Activated T-cell treated with anti-CD3 and anti-CD28 coated beads, Interleukin-2, amount 50 U/mL, for 4 hours (primary cell): ENCODE data around the gene COL6A3. TPM values are rescaled to one million over a fixed set of nuclear protein-coding genes. Genes with fewer than 3 reads are reported as not detected.

ENCODE experiments used
- ATAC-seq, 2 donors: fragments of 200-7000 bp; cut with Tn5 transposase; one replicate each; pipeline ENCODE4 v1.10.0; 2021
- DNase-seq: peaks from one replicate; pipeline ENCODE4 v3.0.0-alpha.2; 2020
- H3K27me3 Mint-ChIP-seq: one replicate; pipeline ENCODE4 v1.8.0; 2021; ENCODE audit warnings: low read depth, mixed read lengths
- H3K36me3 Mint-ChIP-seq: one replicate; pipeline ENCODE4 v1.8.0; 2022; ENCODE audit warnings: mixed read lengths; ENCODE audit not compliant: insufficient read depth
- H3K4me1 Mint-ChIP-seq: one replicate; pipeline ENCODE4 v1.8.0; 2021; ENCODE audit warnings: low read depth, mixed read lengths
- H3K4me3 Mint-ChIP-seq: one replicate; pipeline ENCODE4 v1.8.0; 2021; ENCODE audit warnings: mild to moderate bottlenecking, moderate library complexity, mixed read lengths
- H3K9me3 Mint-ChIP-seq: one replicate; pipeline ENCODE4 v1.8.0; 2021; ENCODE audit warnings: mixed read lengths
- total RNA-seq, 3 donors: library from RNA; stranded (reverse); gene quantifications; one replicate each; pipeline ENCODE4 v1.2.1, GENCODE V29; 2021

Gene COL6A3
- total RNA-seq, 3 donors from 2014 or later, result 19.2 to 33.2 (median 19.4) TPM

GRCh38 chr2:237449193-237449881 lies 35.4 kb upstream of the COL6A3 start:
- Mint-ChIP-seq H3K4me3 (no peak overlapping the region), H3K36me3 (no peaks in the 10 kb centered on the region), H3K9me3 (no peaks in the 10 kb centered on the region), H3K4me1 (peaks cover 15% of the 10 kb centered on the region), H3K27me3 (no peaks in the 10 kb centered on the region)
- DNase-seq, result no peak
- ATAC-seq, result no peak

- ATAC-seq (no peak), DNase-seq (no peak)
- no peaks in the 10 kb centered on the region for H3K27me3 Mint-ChIP-seq
- no peaks in the 10 kb centered on the region for H3K9me3 Mint-ChIP-seq
- H3K4me3 Mint-ChIP-seq, result no peak overlapping the region
- H3K4me1 Mint-ChIP-seq, result peaks cover 17% of the 10 kb centered on the region
- H3K36me3 Mint-ChIP-seq, result no peaks in the 10 kb centered on the region
Observed at GRCh38 chr2:237448626-237449025, 34.7 kb upstream of the COL6A3 start.

- ATAC-seq (no peak), DNase-seq (no peak)
- Mint-ChIP-seq H3K36me3 (no peaks in the 10 kb centered on the region), H3K4me1 (peaks cover 17% of the 10 kb centered on the region), H3K27me3 (no peaks in the 10 kb centered on the region), H3K9me3 (no peaks in the 10 kb centered on the region), H3K4me3 (no peak overlapping the region)
Observed at GRCh38 chr2:237448171-237448570, 34.2 kb upstream of the COL6A3 start.

GRCh38 chr2:237447496-237447895 lies 33.5 kb upstream of the COL6A3 start:
- DNase-seq (no peak), ATAC-seq (no peak)
- no peaks in the 10 kb centered on the region for H3K36me3 Mint-ChIP-seq
- no peaks in the 10 kb centered on the region for H3K27me3 Mint-ChIP-seq
- H3K4me3 Mint-ChIP-seq, result no peak overlapping the region
- H3K9me3 Mint-ChIP-seq, result no peaks in the 10 kb centered on the region
- peaks cover 21% of the 10 kb centered on the region for H3K4me1 Mint-ChIP-seq

- Mint-ChIP-seq H3K9me3 (no peaks in the 10 kb centered on the region), H3K36me3 (no peaks in the 10 kb centered on the region), H3K27me3 (no peaks in the 10 kb centered on the region), H3K4me3 (no peak overlapping the region), H3K4me1 (peaks cover 33% of the 10 kb centered on the region)
- no peak for DNase-seq
- no peak for ATAC-seq
Observed at GRCh38 chr2:237446338-237446665, 32.3 kb upstream of the COL6A3 start.

- ATAC-seq, result no peak
- no peaks in the 10 kb centered on the region for H3K36me3 Mint-ChIP-seq
- no peaks in the 10 kb centered on the region for H3K9me3 Mint-ChIP-seq
- H3K4me3 Mint-ChIP-seq, result no peak overlapping the region
- no peaks in the 10 kb centered on the region for H3K27me3 Mint-ChIP-seq
- DNase-seq, result no peak
- peaks cover 38% of the 10 kb centered on the region for H3K4me1 Mint-ChIP-seq
Observed at GRCh38 chr2:237445611-237446337, 31.8 kb upstream of the COL6A3 start.

GRCh38 chr2:237444071-237444470 lies 30.1 kb upstream of the COL6A3 start:
- DNase-seq, result no peak
- H3K4me1 Mint-ChIP-seq, result peaks cover 43% of the 10 kb centered on the region
- H3K27me3 Mint-ChIP-seq, result no peaks in the 10 kb centered on the region
- no peaks in the 10 kb centered on the region for H3K36me3 Mint-ChIP-seq
- H3K4me3 Mint-ChIP-seq, result no peak overlapping the region
- ATAC-seq, result no peak
- H3K9me3 Mint-ChIP-seq, result no peaks in the 10 kb centered on the region

- DNase-seq, result peak; percentile 27
- Mint-ChIP-seq H3K4me1 (peaks cover 62% of the 10 kb centered on the region), H3K9me3 (no peaks in the 10 kb centered on the region), H3K27me3 (no peaks in the 10 kb centered on the region), H3K36me3 (no peaks in the 10 kb centered on the region), H3K4me3 (peak overlapping the region; percentile 50)
- ATAC-seq, result peak; percentile 80 to 84
Observed at GRCh38 chr2:237441605-237442274, 27.8 kb upstream of the COL6A3 start.

- Mint-ChIP-seq H3K9me3 (no peaks in the 10 kb centered on the region), H3K27me3 (no peaks in the 10 kb centered on the region), H3K4me1 (peaks cover 70% of the 10 kb centered on the region), H3K36me3 (no peaks in the 10 kb centered on the region), H3K4me3 (peak overlapping the region; percentile 50)
- DNase-seq (no peak), ATAC-seq (peak; percentile 77 to 78)
Observed at GRCh38 chr2:237440819-237441281, 26.9 kb upstream of the COL6A3 start.

GRCh38 chr2:237438080-237438940 lies 24.3 kb upstream of the COL6A3 start:
- no peak for ATAC-seq
- Mint-ChIP-seq H3K4me1 (peaks cover 87% of the 10 kb centered on the region), H3K27me3 (no peaks in the 10 kb centered on the region), H3K4me3 (no peak overlapping the region), H3K9me3 (no peaks in the 10 kb centered on the region), H3K36me3 (no peaks in the 10 kb centered on the region)
- DNase-seq, result no peak

GRCh38 chr2:237437566-237437965 lies 23.6 kb upstream of the COL6A3 start:
- DNase-seq (no peak), ATAC-seq (no peak)
- peaks cover 91% of the 10 kb centered on the region for H3K4me1 Mint-ChIP-seq
- H3K9me3 Mint-ChIP-seq, result no peaks in the 10 kb centered on the region
- H3K4me3 Mint-ChIP-seq, result no peak overlapping the region
- H3K36me3 Mint-ChIP-seq, result no peaks in the 10 kb centered on the region
- no peaks in the 10 kb centered on the region for H3K27me3 Mint-ChIP-seq

GRCh38 chr2:237435844-237436587 lies 22.1 kb upstream of the COL6A3 start:
- ATAC-seq, result no peak
- no peaks in the 10 kb centered on the region for H3K36me3 Mint-ChIP-seq
- peaks cover 91% of the 10 kb centered on the region for H3K4me1 Mint-ChIP-seq
- H3K4me3 Mint-ChIP-seq, result no peak overlapping the region
- H3K27me3 Mint-ChIP-seq, result no peaks in the 10 kb centered on the region
- no peaks in the 10 kb centered on the region for H3K9me3 Mint-ChIP-seq
- no peak for DNase-seq

- H3K27me3 Mint-ChIP-seq, result no peaks in the 10 kb centered on the region
- peak; percentile 74 for DNase-seq
- peak; percentile 35 to 44 for ATAC-seq
- H3K9me3 Mint-ChIP-seq, result no peaks in the 10 kb centered on the region
- H3K4me1 Mint-ChIP-seq, result peaks cover 91% of the 10 kb centered on the region
- no peaks in the 10 kb centered on the region for H3K36me3 Mint-ChIP-seq
- peak overlapping the region; percentile 87 for H3K4me3 Mint-ChIP-seq
Observed at GRCh38 chr2:237434866-237435311, 20.9 kb upstream of the COL6A3 start.
